Stimulated activated CD8-positive, alpha-beta memory T cell treated with anti-CD3 and anti-CD28 coated beads, Interleukin-12 subunit alpha, Interleukin-12 subunit beta, amount 100 ng/mL, for 1 hour (primary cell): Measurements from ENCODE around the gene DOCK4.

Source experiments
- DNase-seq: peaks from one replicate; pipeline ENCODE4 v3.0.0-alpha.2; 2020; ENCODE audit warnings: low read depth

DOCK4 gene

GRCh38 chr7:111855842-111856227 is 350.4 kb downstream of the DOCK4 start:
- no peak for DNase-seq

- DNase-seq = no peak
Measured at GRCh38 chr7:111855161-111855841, 350.9 kb downstream of the DOCK4 start.

- DNase-seq = no peak
Measured at GRCh38 chr7:111853201-111853990, 352.8 kb downstream of the DOCK4 start.

GRCh38 chr7:111852081-111852480 is 354.1 kb downstream of the DOCK4 start:
- no peak for DNase-seq

GRCh38 chr7:111846898-111847297 is 359.3 kb downstream of the DOCK4 start:
- no peak for DNase-seq

GRCh38 chr7:111845853-111846252 is 360.3 kb downstream of the DOCK4 start:
- no peak for DNase-seq

GRCh38 chr7:111844904-111845671 is 361.1 kb downstream of the DOCK4 start:
- DNase-seq = no peak

GRCh38 chr7:111842491-111842890 is 363.7 kb downstream of the DOCK4 start:
- DNase-seq = no peak

- no peak for DNase-seq
Measured at GRCh38 chr7:111841596-111842205, 364.5 kb downstream of the DOCK4 start.

- DNase-seq = no peak
Measured at GRCh38 chr7:111840528-111840927, 365.7 kb downstream of the DOCK4 start.

- DNase-seq = no peak
Measured at GRCh38 chr7:111839261-111839660, 366.9 kb downstream of the DOCK4 start.

GRCh38 chr7:111836592-111836991 is 369.6 kb downstream of the DOCK4 start:
- DNase-seq = no peak

GRCh38 chr7:111835066-111835465 is 371.1 kb downstream of the DOCK4 start:
- DNase-seq = no peak

GRCh38 chr7:111834367-111834766 is 371.8 kb downstream of the DOCK4 start:
- DNase-seq = no peak

- DNase-seq = no peak
Measured at GRCh38 chr7:111833466-111833865, 372.7 kb downstream of the DOCK4 start.

- no peak for DNase-seq
Measured at GRCh38 chr7:111832174-111832573, 374.0 kb downstream of the DOCK4 start.

GRCh38 chr7:111829221-111829620 is 377.0 kb downstream of the DOCK4 start:
- no peak for DNase-seq

GRCh38 chr7:111827863-111828504 is 378.2 kb downstream of the DOCK4 start:
- no peak for DNase-seq

- no peak for DNase-seq
Measured at GRCh38 chr7:111825046-111825445, 381.2 kb downstream of the DOCK4 start.

- no peak for DNase-seq
Measured at GRCh38 chr7:111823826-111824225, 382.4 kb downstream of the DOCK4 start.

GRCh38 chr7:111821046-111821445 is 385.2 kb downstream of the DOCK4 start:
- DNase-seq = no peak

GRCh38 chr7:111820621-111821020 is 385.6 kb downstream of the DOCK4 start:
- DNase-seq = no peak
